HepG2 (cell line): ENCODE data around the gene ERVMER34-1. TPM values are rescaled to one million over a fixed set of nuclear protein-coding genes. Genes with fewer than 3 reads are reported as not detected.

ENCODE experiments used
- GZF1 ChIP-seq: sonication (generic); formaldehyde crosslinking; IDR thresholded peaks from 2 replicates; pipeline ENCODE4 v1.5.1; 2020; ENCODE audit warnings: mild to moderate bottlenecking, missing genetic modification reagents
- MED8 ChIP-seq: sonication (generic); formaldehyde crosslinking; IDR thresholded peaks from 2 replicates; pipeline ENCODE4 v1.8.1; 2023; ENCODE audit warnings: mild to moderate bottlenecking, missing genetic modification reagents; ENCODE audit not compliant: insufficient replicate concordance
- NR3C1 ChIP-seq: sonication (generic); formaldehyde crosslinking; IDR thresholded peaks from 2 replicates; pipeline ENCODE4 v1.4.0; 2020; ENCODE audit warnings: missing genetic modification reagents
- POLR2AphosphoS5 ChIP-seq: IDR thresholded peaks from 2 replicates; pipeline ENCODE4 v1.6.1; 2012; ENCODE audit warnings: low read depth, low read length
- RBM22 ChIP-seq: fragments of 200-400 bp; formaldehyde crosslinking; optimal IDR thresholded peaks from 2 replicates; pipeline ENCODE3; 2017; ENCODE audit warnings: mild to moderate bottlenecking, low read length, moderate library complexity
- RFX3 ChIP-seq: IDR thresholded peaks from 2 replicates; pipeline ENCODE4 v1.6.1; 2016; ENCODE audit warnings: missing biosample characterization, missing genetic modification reagents
- SRSF1 ChIP-seq: fragments of 200-400 bp; formaldehyde crosslinking; optimal IDR thresholded peaks from 2 replicates; pipeline ENCODE3; 2017; ENCODE audit warnings: mild to moderate bottlenecking, low read depth, low read length, moderate library complexity
- ZFP82 ChIP-seq: sonication (generic); formaldehyde crosslinking; IDR thresholded peaks from 2 replicates; pipeline ENCODE4 v1.5.1; 2020; ENCODE audit warnings: mild to moderate bottlenecking, missing genetic modification reagents, borderline replicate concordance
- ZNF143 ChIP-seq: sonication (generic); formaldehyde crosslinking; IDR thresholded peaks from 2 replicates; pipeline ENCODE4 v1.4.0; 2020; ENCODE audit warnings: missing genetic modification reagents
- ZNF337 ChIP-seq: sonication (generic); formaldehyde crosslinking; IDR thresholded peaks from 2 replicates; pipeline ENCODE4 v1.5.1; 2020; ENCODE audit warnings: missing genetic modification reagents, low read depth, mild to moderate bottlenecking, borderline replicate concordance
- ZNF564 ChIP-seq: sonication (generic); formaldehyde crosslinking; IDR thresholded peaks from 2 replicates; pipeline ENCODE4 v1.8.1; 2023; ENCODE audit warnings: mild to moderate bottlenecking, missing genetic modification reagents
- ZNF75D ChIP-seq: sonication (generic); formaldehyde crosslinking; IDR thresholded peaks from 2 replicates; pipeline ENCODE4 v1.8.1; 2023; ENCODE audit warnings: missing genetic modification reagents, mild to moderate bottlenecking, borderline replicate concordance
- polyA plus RNA-seq, 8 experiments: library from polyadenylated mRNA; depleted of rRNA in 3 of 8; stranded (reverse) in 7 of 8; unstranded in 1 of 8; fragments of >200 nt; fragmentation: Illumina TruSeq in 4 of 8; extraction: Trizol in 4 of 8; gene quantifications; 2 replicates each; pipeline versions ENCODE4 v1.2.1 to v1.2.3, GENCODE V29; 2011 to 2016; ENCODE audit warnings: low read depth in 4 of 8, missing spikeins in 1 of 8, mixed read lengths in 1 of 8; ENCODE audit not compliant: insufficient read depth in 1 of 8
- total RNA-seq, 5 experiments: library from RNA; depleted of rRNA; stranded (reverse); fragments of >200 nt; fragmentation: Illumina TruSeq; extraction: Trizol; gene quantifications; 2 replicates each; pipeline ENCODE4 v1.2.3, GENCODE V29; 2016; ENCODE audit warnings: low read depth in 1 of 5
- TF ChIP-seq, protein P1 (sequence below): sonication (generic); formaldehyde crosslinking; IDR thresholded peaks from 2 replicates; pipeline ENCODE4 v1.4.0; 2020; ENCODE audit warnings: mild to moderate bottlenecking, missing genetic modification reagents
- TF ChIP-seq, protein P2 (sequence below): sonication (generic); formaldehyde crosslinking; IDR thresholded peaks from 2 replicates; pipeline ENCODE4 v1.4.0; 2020; ENCODE audit warnings: missing genetic modification reagents
- TF ChIP-seq, protein P3 (sequence below): sonication (generic); formaldehyde crosslinking; IDR thresholded peaks from 2 replicates; pipeline ENCODE4 v1.8.0; 2022; ENCODE audit warnings: mild to moderate bottlenecking, missing genetic modification reagents, moderate library complexity
- TF ChIP-seq, protein P4 (sequence below): sonication (generic); formaldehyde crosslinking; IDR thresholded peaks from 2 replicates; pipeline ENCODE4 v1.5.0; 2020; ENCODE audit warnings: mild to moderate bottlenecking, missing genetic modification reagents

ERVMER34-1 gene
- total and polyA plus RNA-seq, 2 of the 13 experiments (the other 11 are each of a cell fraction or from before 2014, with no cell fraction given), result 0.04 to 0.35 TPM

DNA sequence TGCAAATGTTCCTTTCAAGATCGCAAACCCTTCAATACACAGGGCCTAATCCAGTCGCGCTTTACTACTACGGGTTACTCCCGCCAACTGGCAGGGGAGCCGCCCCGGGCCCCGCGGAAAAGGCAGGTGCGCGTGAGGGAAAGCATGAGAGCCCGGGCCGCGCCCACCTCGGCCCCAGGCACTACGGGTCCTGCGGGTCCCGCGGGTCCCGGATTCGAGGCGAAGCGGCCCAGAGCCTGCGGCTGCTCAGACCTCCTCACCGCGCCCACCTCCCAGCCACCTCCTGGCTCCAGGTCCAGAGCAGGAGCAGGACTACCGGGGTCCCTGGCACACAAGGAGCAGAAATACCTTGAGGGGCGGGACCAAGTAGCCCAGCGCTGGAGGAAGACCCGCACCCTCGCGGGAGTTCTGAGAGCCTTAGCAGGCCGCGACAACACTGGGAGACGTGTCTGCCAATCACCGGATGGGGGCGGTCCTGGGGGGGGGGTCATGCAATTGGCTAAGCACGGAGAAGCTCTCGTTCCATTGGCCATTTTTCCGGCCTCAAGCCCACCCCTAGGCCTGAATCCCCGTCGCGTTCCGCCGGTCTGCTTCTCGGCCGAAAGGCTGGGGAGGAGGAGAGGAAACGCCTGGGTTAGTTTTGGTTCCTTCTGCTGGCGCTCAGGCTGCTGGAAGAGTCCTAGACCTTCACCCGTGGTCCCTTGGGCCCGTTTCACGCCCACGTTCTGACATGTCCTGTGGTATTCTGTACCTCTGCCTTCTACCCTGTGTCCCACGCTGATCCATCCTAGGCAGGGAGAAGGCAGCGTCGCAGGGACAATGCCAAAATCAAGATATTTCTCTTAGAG lies 29.0 kb downstream of the ERVMER34-1 start (continued):
- TF ChIP-seq, protein P1, sequence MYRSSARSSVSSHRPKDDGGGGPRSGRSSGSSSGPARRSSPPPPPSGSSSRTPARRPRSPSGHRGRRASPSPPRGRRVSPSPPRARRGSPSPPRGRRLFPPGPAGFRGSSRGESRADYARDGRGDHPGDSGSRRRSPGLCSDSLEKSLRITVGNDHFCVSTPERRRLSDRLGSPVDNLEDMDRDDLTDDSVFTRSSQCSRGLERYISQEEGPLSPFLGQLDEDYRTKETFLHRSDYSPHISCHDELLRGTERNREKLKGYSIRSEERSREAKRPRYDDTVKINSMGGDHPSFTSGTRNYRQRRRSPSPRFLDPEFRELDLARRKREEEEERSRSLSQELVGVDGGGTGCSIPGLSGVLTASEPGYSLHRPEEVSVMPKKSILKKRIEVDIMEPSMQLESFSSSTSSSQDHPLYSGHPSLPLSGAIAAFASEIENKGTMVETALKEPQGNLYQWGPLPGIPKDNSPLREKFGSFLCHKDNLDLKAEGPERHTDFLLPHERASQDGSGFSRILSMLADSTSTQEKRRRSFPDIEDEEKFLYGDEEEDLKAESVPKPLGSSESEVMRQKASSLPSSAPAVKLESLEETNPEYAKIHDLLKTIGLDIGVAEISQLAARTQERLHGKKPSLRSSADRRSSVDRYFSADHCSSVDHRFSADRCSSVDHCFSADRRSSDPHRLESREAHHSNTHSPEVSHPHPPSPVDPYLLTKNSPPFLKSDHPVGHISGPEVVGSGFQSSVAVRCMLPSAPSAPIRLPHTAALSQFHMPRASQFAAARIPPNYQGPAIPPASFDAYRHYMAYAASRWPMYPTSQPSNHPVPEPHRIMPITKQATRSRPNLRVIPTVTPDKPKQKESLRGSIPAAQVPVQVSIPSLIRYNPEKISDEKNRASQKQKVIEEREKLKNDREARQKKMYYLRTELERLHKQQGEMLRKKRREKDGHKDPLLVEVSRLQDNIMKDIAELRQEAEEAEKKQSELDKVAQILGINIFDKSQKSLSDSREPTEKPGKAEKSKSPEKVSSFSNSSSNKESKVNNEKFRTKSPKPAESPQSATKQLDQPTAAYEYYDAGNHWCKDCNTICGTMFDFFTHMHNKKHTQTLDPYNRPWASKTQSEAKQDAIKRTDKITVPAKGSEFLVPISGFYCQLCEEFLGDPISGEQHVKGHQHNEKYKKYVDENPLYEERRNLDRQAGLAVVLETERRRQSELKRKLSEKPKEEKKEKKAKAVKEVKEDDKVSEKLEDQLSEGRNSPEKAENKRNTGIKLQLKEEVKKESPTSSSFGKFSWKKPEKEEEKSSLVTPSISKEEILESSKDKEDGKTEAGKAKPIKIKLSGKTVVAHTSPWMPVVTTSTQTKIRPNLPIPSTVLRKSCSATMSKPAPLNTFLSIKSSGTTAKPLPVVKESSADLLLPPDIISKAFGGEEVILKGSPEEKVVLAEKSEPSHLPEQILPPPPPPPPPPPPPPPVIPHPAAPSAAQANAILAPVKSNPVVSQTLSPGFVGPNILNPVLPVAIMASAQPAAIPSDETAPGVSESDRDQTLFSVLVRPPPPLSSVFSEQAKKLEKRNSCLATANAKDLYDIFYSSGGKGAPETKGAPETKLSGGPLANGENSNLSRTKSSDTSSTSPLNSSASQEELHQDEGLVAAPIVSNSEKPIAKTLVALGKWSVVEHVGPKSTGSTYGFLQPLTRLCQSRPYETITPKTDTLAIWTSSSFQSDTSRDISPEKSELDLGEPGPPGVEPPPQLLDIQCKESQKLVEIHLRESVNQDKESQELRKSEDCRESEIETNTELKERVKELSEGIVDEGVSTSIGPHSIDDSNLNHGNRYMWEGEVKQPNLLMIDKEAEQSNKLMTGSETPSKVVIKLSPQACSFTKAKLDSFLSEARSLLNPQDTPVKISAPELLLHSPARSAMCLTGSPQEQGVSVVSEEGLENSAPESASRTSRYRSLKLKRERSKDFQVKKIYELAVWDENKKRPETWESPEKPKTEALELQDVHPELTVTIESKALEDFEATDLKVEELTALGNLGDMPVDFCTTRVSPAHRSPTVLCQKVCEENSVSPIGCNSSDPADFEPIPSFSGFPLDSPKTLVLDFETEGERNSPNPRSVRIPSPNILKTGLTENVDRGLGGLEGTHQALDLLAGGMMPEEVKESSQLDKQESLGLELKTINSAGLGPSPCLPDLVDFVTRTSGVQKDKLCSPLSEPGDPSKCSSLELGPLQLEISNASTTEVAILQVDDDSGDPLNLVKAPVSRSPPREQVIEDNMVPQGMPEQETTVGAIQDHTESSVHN, result no peak
- TF ChIP-seq, protein P2, sequence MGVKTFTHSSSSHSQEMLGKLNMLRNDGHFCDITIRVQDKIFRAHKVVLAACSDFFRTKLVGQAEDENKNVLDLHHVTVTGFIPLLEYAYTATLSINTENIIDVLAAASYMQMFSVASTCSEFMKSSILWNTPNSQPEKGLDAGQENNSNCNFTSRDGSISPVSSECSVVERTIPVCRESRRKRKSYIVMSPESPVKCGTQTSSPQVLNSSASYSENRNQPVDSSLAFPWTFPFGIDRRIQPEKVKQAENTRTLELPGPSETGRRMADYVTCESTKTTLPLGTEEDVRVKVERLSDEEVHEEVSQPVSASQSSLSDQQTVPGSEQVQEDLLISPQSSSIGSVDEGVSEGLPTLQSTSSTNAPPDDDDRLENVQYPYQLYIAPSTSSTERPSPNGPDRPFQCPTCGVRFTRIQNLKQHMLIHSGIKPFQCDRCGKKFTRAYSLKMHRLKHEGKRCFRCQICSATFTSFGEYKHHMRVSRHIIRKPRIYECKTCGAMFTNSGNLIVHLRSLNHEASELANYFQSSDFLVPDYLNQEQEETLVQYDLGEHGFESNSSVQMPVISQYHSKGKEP (CRISPR knock-in tag), result no peak
- TF ChIP-seq RBM22, result no peak
- TF ChIP-seq GZF1, result no peak
- TF ChIP-seq ZFP82, result no peak
- TF ChIP-seq NR3C1 (CRISPR knock-in tag), result no peak
- 0 out of 2 replicates have a peak, but pooled peaks have one; percentile 40 for TF ChIP-seq ZNF564 (CRISPR knock-in tag)
- no peak for TF ChIP-seq ZNF337
- peak; percentile 69 for TF ChIP-seq POLR2AphosphoS5
- TF ChIP-seq, protein P3, sequence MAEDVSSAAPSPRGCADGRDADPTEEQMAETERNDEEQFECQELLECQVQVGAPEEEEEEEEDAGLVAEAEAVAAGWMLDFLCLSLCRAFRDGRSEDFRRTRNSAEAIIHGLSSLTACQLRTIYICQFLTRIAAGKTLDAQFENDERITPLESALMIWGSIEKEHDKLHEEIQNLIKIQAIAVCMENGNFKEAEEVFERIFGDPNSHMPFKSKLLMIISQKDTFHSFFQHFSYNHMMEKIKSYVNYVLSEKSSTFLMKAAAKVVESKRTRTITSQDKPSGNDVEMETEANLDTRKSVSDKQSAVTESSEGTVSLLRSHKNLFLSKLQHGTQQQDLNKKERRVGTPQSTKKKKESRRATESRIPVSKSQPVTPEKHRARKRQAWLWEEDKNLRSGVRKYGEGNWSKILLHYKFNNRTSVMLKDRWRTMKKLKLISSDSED (CRISPR knock-in tag), result no peak
- no peak for TF ChIP-seq SRSF1
- TF ChIP-seq, protein P4, sequence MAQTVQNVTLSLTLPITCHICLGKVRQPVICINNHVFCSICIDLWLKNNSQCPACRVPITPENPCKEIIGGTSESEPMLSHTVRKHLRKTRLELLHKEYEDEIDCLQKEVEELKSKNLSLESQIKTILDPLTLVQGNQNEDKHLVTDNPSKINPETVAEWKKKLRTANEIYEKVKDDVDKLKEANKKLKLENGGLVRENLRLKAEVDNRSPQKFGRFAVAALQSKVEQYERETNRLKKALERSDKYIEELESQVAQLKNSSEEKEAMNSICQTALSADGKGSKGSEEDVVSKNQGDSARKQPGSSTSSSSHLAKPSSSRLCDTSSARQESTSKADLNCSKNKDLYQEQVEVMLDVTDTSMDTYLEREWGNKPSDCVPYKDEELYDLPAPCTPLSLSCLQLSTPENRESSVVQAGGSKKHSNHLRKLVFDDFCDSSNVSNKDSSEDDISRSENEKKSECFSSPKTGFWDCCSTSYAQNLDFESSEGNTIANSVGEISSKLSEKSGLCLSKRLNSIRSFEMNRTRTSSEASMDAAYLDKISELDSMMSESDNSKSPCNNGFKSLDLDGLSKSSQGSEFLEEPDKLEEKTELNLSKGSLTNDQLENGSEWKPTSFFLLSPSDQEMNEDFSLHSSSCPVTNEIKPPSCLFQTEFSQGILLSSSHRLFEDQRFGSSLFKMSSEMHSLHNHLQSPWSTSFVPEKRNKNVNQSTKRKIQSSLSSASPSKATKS (CRISPR knock-in tag), result no peak
- no peak for TF ChIP-seq RFX3 (CRISPR knock-in tag)
- TF ChIP-seq ZNF143 (CRISPR knock-in tag), result no peak
- no peak for TF ChIP-seq MED8 (CRISPR knock-in tag)
- no peak for TF ChIP-seq ZNF75D (CRISPR knock-in tag)
